ENCODE results near the gene HNRNPH2.
A peak's percentile ranks its signal among the peaks of the same experiment; 100 is the strongest.

Gene HNRNPH2

GRCh38 chrX:101385795-101386541, 22.1 kb upstream of the HNRNPH2 start, which contains the start of gene BTK:
TSS of gene BTK (minus strand) at chrX:101386191. CDS start at chrX:101375284, 10,907 bp downstream.
- no peak for TF ChIP-seq CTCF (IDR thresholded peaks at IDR 0.05; ENCODE audit: borderline replicate concordance, insufficient read depth, low read depth, low read length)

GRCh38 chrX:101386542-101386885, 21.5 kb upstream of the HNRNPH2 start:
- H3K4me3 ChIP-seq (ENCODE audit: low read depth, low read length) = peak overlapping the region; percentile 66

More at GRCh38 chrX:101385795-101386541, 22.1 kb upstream of the HNRNPH2 start, which contains the start of gene BTK:
- peak within 1 kb of the TSS; percentile 66 for H3K4me3 ChIP-seq (ENCODE audit: low read depth, low read length)

GRCh38 chrX:101388604-101389003, 19.4 kb upstream of the HNRNPH2 start:
- TF ChIP-seq CTCF (IDR thresholded peaks at IDR 0.05; ENCODE audit: borderline replicate concordance, insufficient read depth, low read depth, low read length) = no peak
- no peak overlapping the region for H3K4me3 ChIP-seq (ENCODE audit: low read depth, low read length)

More at GRCh38 chrX:101386542-101386885, 21.5 kb upstream of the HNRNPH2 start:
- TF ChIP-seq CTCF (IDR thresholded peaks at IDR 0.05; ENCODE audit: borderline replicate concordance, insufficient read depth, low read depth, low read length) = no peak

- TF ChIP-seq CTCF (IDR thresholded peaks at IDR 0.05; ENCODE audit: borderline replicate concordance, insufficient read depth, low read depth, low read length) = peak; percentile 76
- H3K4me3 ChIP-seq (ENCODE audit: low read depth, low read length) = peak within 1 kb of the TSS; percentile 70
Observed at GRCh38 chrX:101390664-101391525, 17.1 kb upstream of the HNRNPH2 start, which contains the start of gene RPL36A. TSS of gene RPL36A (plus strand) at chrX:101391011. CDS start at chrX:101391044, 33 bp downstream.

- peak overlapping the region; percentile 70 for H3K4me3 ChIP-seq (ENCODE audit: low read depth, low read length)
- TF ChIP-seq CTCF (IDR thresholded peaks at IDR 0.05; ENCODE audit: borderline replicate concordance, insufficient read depth, low read depth, low read length) = no peak
Observed at GRCh38 chrX:101391831-101392230, 16.2 kb upstream of the HNRNPH2 start.

GRCh38 chrX:101393530-101394305, 14.3 kb upstream of the HNRNPH2 start:
- H3K4me3 ChIP-seq (ENCODE audit: low read depth, low read length) = no peak overlapping the region

More at GRCh38 chrX:101393530-101394305, 14.3 kb upstream of the HNRNPH2 start:
- TF ChIP-seq CTCF (IDR thresholded peaks at IDR 0.05; ENCODE audit: borderline replicate concordance, insufficient read depth, low read depth, low read length) = no peak

All from GM12875 (cell line).